Neural cell (in vitro differentiated cells): ENCODE data around the gene ARHGAP6. TPM values are rescaled to one million over a fixed set of nuclear protein-coding genes. Genes with fewer than 3 reads are reported as not detected.

Source experiments
- H2AFZ ChIP-seq: fragments of 200-600, 300-800 bp; sonication (generic), shearing (Covaris generic); 2 replicates; pipeline ENCODE4 v1.6.0; 2014; ENCODE audit warnings: low read depth, mild to moderate bottlenecking, antibody characterized with exemption, low read length, moderate library complexity
- H3F3A ChIP-seq: fragments of 200-600 bp; shearing (Covaris generic); 2 replicates; pipeline ENCODE4 v1.6.1; 2016; ENCODE audit warnings: mild to moderate bottlenecking, moderate library complexity, mixed read lengths, antibody characterized with exemption, low read length; ENCODE audit not compliant: insufficient read depth, poor library complexity, severe bottlenecking
- H3K27ac ChIP-seq: fragments of 200-600, 300-800 bp; sonication (generic), shearing (Covaris generic); 2 replicates; pipeline ENCODE4 v1.5.1; 2014; ENCODE audit warnings: mild to moderate bottlenecking, low read length, moderate library complexity
- H3K27me3 ChIP-seq: fragments of 300-800, 200-600 bp; sonication (generic), shearing (Covaris generic); 2 replicates; pipeline ENCODE4 v1.6.0; 2014; ENCODE audit warnings: mild to moderate bottlenecking, low read depth, low read length, moderate library complexity; ENCODE audit not compliant: insufficient read depth
- H3K36me3 ChIP-seq: fragments of 300-800, 200-600 bp; sonication (generic), shearing (Covaris generic); 2 replicates; pipeline ENCODE4 v1.5.1; 2014; ENCODE audit warnings: mild to moderate bottlenecking, antibody characterized with exemption, low read length, moderate library complexity; ENCODE audit not compliant: insufficient read depth
- H3K4me2 ChIP-seq: fragments of 300-800, 200-600 bp; sonication (generic), shearing (Covaris generic); 2 replicates; pipeline ENCODE4 v1.6.0; 2014; ENCODE audit warnings: mild to moderate bottlenecking, low read length
- H3K4me3 ChIP-seq: fragments of 300-800, 200-600 bp; sonication (generic), shearing (Covaris generic); 2 replicates; pipeline ENCODE4 v1.5.1; 2014; ENCODE audit warnings: mild to moderate bottlenecking, low read length, moderate library complexity
- H3K79me2 ChIP-seq: fragments of 200-600 bp; shearing (Covaris generic); replicated peaks from 2 replicates; pipeline ENCODE4 v1.6.0; 2014; ENCODE audit warnings: mild to moderate bottlenecking, low read length, moderate library complexity; ENCODE audit not compliant: insufficient read depth
- H3K9ac ChIP-seq: fragments of 300-800, 200-600 bp; sonication (generic), shearing (Covaris generic); 2 replicates; pipeline ENCODE4 v1.6.1; 2016; ENCODE audit warnings: mild to moderate bottlenecking, low read length, mixed read lengths
- H3K9me2 ChIP-seq: fragments of 200-600 bp; shearing (Covaris generic); 2 replicates; pipeline ENCODE4 v1.6.1; 2016; ENCODE audit warnings: mild to moderate bottlenecking, low read length, mixed read lengths; ENCODE audit not compliant: insufficient read depth
- H3K9me3 ChIP-seq: fragments of 200-600, 300-800 bp; sonication (generic), shearing (Covaris generic); 2 replicates; pipeline ENCODE4 v1.6.1; 2016; ENCODE audit warnings: mild to moderate bottlenecking, mixed run types, low read length, moderate library complexity, mixed read lengths
- H4K20me1 ChIP-seq: fragments of 200-600 bp; shearing (Covaris generic); 2 replicates; pipeline ENCODE4 v1.6.1; 2016; ENCODE audit warnings: mild to moderate bottlenecking, mixed run types; ENCODE audit not compliant: insufficient read depth
- EP300 ChIP-seq: fragments of 450-650 bp; conservative IDR thresholded peaks from 2 replicates; pipeline ENCODE4 v1.6.1; 2014; ENCODE audit warnings: antibody characterized with exemption, mild to moderate bottlenecking, moderate library complexity; ENCODE audit not compliant: poor library complexity, severe bottlenecking
- EZH2 ChIP-seq: fragments of 200-600, 300-800 bp; shearing (Covaris generic), sonication (generic); IDR thresholded peaks from 2 replicates; pipeline ENCODE4 v1.6.1; 2014; ENCODE audit warnings: antibody characterized with exemption, low read length, borderline replicate concordance, mild to moderate bottlenecking; ENCODE audit not compliant: insufficient read depth, poor library complexity, severe bottlenecking
- MXI1 ChIP-seq: fragments of 450-650 bp; conservative IDR thresholded peaks from 2 replicates; pipeline ENCODE4 v1.6.1; 2014; ENCODE audit warnings: antibody characterized with exemption, mild to moderate bottlenecking; ENCODE audit not compliant: poor library complexity, severe bottlenecking
- POLR2AphosphoS5 ChIP-seq: IDR thresholded peaks from 2 replicates; pipeline ENCODE4 v1.6.1; 2012
- RAD21 ChIP-seq: fragments of 450-650 bp; conservative IDR thresholded peaks from 2 replicates; pipeline ENCODE4 v1.6.1; 2014; ENCODE audit warnings: antibody characterized with exemption, mild to moderate bottlenecking, moderate library complexity
- SMC3 ChIP-seq: fragments of 450-650 bp; conservative IDR thresholded peaks from 2 replicates; pipeline ENCODE4 v1.6.1; 2014; ENCODE audit warnings: antibody characterized with exemption, mild to moderate bottlenecking, moderate library complexity; ENCODE audit not compliant: poor library complexity
- TAF1 ChIP-seq: IDR thresholded peaks from 2 replicates; pipeline ENCODE4 v1.6.1; 2012; ENCODE audit warnings: low read depth
- polyA plus RNA-seq: library from polyadenylated mRNA; depleted of rRNA; stranded (reverse); fragments of >200 nt; gene quantifications from 2 replicates; pipeline ENCODE4 v1.2.3, GENCODE V29; 2014
- TF ChIP-seq, protein P1 (sequence below): fragments of 450-650 bp; IDR thresholded peaks from 2 replicates; pipeline ENCODE4 v1.5.1; 2014; ENCODE audit warnings: antibody characterized with exemption, mild to moderate bottlenecking, moderate library complexity; ENCODE audit not compliant: poor library complexity, severe bottlenecking
- TF ChIP-seq, protein P2 (sequence below): IDR thresholded peaks from 2 replicates; pipeline ENCODE4 v1.6.1; 2012; ENCODE audit warnings: borderline replicate concordance

ARHGAP6 gene
- polyA plus RNA-seq, 1 donor from 2014 or later, result 0.40 TPM

DNA sequence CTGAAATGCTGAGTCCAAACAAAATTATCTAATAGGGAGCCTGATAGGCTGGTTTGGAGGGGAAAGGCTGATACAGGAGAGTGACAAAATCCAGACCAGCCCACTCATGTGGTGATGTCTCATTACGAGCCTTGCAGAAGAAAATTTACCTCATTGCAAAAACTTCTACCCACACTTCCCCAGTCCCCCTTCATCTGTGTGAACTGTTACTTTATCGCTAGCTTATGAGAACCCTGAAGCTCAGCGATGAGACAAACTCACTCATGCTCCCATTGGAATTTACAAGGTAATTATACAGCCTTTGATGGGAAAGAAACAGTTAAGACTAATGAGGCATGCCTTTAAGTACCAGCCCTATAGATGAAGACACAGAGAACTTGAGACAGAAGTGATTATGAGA, 76.1 kb downstream of the ARHGAP6 start:
- Histone ChIP-seq H3F3A (no peaks in the 10 kb centered on the region), H3K79me2 (no peaks in the 10 kb centered on the region), H3K9ac (no peak overlapping the region), H3K27ac (no peak overlapping the region), H4K20me1 (no peaks in the 10 kb centered on the region), H3K9me3 (no peaks in the 10 kb centered on the region), H3K36me3 (no peaks in the 10 kb centered on the region), H3K27me3 (no peaks in the 10 kb centered on the region), H2AFZ (no peak overlapping the region), H3K9me2 (no peaks in the 10 kb centered on the region), H3K4me3 (no peak overlapping the region), H3K4me2 (no peak overlapping the region)
- no peak for TF ChIP-seq POLR2AphosphoS5

DNA sequence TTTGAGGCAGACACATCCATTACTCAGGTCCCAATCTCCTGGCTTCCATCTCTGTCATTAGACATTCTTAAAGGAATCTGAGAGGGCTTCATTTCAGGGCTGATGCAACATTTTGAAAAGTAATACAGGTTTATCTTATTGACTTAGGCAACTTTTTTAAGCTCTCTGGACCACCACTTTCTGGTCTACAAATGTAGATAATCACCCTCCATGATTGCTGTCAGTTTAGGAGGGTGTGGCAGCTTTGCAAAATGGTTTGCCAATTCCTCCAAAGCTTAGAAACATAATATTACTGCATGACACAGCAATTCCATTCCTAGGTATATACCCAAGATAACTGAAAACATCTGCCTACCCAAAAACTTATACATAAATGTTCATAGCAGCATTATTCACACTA, 77.6 kb downstream of the ARHGAP6 start:
- Histone ChIP-seq H3K9me2 (no peaks in the 10 kb centered on the region), H3K36me3 (no peaks in the 10 kb centered on the region), H4K20me1 (no peaks in the 10 kb centered on the region), H3K79me2 (no peaks in the 10 kb centered on the region), H3K9ac (no peak overlapping the region), H3K27ac (no peak overlapping the region), H3K4me3 (no peak overlapping the region), H3F3A (no peaks in the 10 kb centered on the region), H2AFZ (no peak overlapping the region), H3K27me3 (no peaks in the 10 kb centered on the region), H3K4me2 (no peak overlapping the region), H3K9me3 (no peaks in the 10 kb centered on the region)
- TF ChIP-seq RAD21, result no peak
- TF ChIP-seq, protein P1, sequence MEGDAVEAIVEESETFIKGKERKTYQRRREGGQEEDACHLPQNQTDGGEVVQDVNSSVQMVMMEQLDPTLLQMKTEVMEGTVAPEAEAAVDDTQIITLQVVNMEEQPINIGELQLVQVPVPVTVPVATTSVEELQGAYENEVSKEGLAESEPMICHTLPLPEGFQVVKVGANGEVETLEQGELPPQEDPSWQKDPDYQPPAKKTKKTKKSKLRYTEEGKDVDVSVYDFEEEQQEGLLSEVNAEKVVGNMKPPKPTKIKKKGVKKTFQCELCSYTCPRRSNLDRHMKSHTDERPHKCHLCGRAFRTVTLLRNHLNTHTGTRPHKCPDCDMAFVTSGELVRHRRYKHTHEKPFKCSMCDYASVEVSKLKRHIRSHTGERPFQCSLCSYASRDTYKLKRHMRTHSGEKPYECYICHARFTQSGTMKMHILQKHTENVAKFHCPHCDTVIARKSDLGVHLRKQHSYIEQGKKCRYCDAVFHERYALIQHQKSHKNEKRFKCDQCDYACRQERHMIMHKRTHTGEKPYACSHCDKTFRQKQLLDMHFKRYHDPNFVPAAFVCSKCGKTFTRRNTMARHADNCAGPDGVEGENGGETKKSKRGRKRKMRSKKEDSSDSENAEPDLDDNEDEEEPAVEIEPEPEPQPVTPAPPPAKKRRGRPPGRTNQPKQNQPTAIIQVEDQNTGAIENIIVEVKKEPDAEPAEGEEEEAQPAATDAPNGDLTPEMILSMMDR, result no peak
- TF ChIP-seq SMC3, result no peak
- no peak for TF ChIP-seq EP300
- no peak for TF ChIP-seq MXI1
- TF ChIP-seq POLR2AphosphoS5, result no peak
- no peak for TF ChIP-seq TAF1

DNA sequence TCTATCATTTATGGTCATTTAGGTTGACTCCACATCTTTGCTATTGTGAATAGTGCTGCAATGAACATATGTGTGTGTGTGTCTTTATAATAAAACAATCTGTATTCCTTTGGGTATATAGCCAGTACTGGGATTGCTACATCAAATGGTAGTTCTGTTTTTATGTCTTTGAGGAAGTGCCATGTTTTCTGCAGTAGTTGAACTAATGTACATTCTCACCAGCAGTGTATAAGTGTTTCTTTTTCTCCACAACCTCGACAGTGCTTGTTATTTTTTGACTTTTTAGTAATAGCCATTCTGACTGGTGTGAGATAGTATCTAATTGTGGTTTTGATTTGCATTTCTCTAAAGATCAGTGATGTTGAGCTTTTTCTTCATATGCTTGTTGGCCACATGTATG, 80.5 kb downstream of the ARHGAP6 start:
- Histone ChIP-seq H3K27ac (no peak overlapping the region), H3F3A (no peaks in the 10 kb centered on the region), H3K79me2 (no peaks in the 10 kb centered on the region), H3K4me2 (no peak overlapping the region), H4K20me1 (no peaks in the 10 kb centered on the region), H3K9me2 (no peaks in the 10 kb centered on the region), H3K9me3 (no peaks in the 10 kb centered on the region), H3K36me3 (no peaks in the 10 kb centered on the region), H2AFZ (no peak overlapping the region), H3K9ac (no peak overlapping the region), H3K27me3 (no peaks in the 10 kb centered on the region), H3K4me3 (no peak overlapping the region)
- TF ChIP-seq, protein P1, result no peak
- TF ChIP-seq SMC3, result no peak
- TF ChIP-seq TAF1, result no peak
- no peak for TF ChIP-seq EP300
- no peak for TF ChIP-seq EZH2
- TF ChIP-seq, protein P2, sequence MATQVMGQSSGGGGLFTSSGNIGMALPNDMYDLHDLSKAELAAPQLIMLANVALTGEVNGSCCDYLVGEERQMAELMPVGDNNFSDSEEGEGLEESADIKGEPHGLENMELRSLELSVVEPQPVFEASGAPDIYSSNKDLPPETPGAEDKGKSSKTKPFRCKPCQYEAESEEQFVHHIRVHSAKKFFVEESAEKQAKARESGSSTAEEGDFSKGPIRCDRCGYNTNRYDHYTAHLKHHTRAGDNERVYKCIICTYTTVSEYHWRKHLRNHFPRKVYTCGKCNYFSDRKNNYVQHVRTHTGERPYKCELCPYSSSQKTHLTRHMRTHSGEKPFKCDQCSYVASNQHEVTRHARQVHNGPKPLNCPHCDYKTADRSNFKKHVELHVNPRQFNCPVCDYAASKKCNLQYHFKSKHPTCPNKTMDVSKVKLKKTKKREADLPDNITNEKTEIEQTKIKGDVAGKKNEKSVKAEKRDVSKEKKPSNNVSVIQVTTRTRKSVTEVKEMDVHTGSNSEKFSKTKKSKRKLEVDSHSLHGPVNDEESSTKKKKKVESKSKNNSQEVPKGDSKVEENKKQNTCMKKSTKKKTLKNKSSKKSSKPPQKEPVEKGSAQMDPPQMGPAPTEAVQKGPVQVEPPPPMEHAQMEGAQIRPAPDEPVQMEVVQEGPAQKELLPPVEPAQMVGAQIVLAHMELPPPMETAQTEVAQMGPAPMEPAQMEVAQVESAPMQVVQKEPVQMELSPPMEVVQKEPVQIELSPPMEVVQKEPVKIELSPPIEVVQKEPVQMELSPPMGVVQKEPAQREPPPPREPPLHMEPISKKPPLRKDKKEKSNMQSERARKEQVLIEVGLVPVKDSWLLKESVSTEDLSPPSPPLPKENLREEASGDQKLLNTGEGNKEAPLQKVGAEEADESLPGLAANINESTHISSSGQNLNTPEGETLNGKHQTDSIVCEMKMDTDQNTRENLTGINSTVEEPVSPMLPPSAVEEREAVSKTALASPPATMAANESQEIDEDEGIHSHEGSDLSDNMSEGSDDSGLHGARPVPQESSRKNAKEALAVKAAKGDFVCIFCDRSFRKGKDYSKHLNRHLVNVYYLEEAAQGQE, result no peak
- TF ChIP-seq RAD21, result no peak
- TF ChIP-seq POLR2AphosphoS5, result no peak
- TF ChIP-seq MXI1, result no peak
